ENCODE data around the gene BCAS3. TPM values are rescaled to one million over a fixed set of nuclear protein-coding genes. Genes with fewer than 3 reads are reported as not detected.
"Not testable (repeated sequence)": the region's sequence is repeated elsewhere in the genome, so short reads cannot be mapped to it uniquely, and the experiment has no call there.

Gene BCAS3
- total RNA-seq, 1 experiment from 2014 or later, result 6.0 TPM

DNA sequence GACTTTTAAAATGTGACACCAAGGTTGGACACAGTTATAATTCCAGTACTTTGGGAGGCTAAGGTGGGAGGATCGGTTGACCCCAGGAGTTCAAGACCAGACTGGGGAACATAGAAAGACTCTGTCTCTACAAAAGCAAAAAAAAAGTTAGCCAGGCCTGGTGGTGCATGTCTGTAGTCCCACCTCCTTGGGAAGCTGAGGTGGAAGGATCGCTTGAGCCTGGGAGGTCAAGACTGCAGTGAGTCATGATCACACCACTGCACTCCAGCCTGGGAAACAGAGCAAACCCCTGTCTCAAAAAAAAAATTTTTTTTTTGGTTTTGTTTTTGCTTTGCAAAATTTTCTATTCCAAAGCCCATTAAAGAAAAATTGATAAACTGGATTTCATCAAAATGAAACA is 281.4 kb downstream of the BCAS3 start:
- in situ Hi-C loops (cut with HindIII; ENCODE audit: low sequenced_read_pairs), result no loop called here
- DNase-seq (ENCODE audit: low spot score), result no peak

DNA sequence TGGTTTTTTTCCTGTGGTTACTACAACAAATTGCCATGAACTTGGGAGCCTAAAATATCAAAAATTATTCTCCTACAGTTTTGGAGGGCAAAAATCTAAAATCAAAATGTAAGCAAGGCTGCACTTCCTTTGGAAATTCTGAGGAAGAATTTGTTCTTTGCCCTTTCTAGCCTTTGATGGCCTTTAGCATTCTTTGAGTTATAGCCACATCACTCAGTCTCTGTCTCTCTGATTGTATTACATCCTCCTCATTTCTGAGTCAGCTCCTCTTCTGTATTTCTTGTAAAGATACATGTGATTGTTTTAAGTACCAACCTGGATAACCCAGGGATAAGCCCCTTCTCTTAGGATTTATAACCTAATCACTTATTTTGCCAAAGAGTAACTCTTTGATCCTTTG is 282.0 kb downstream of the BCAS3 start:
- no peak for DNase-seq (ENCODE audit: low spot score)
- in situ Hi-C loops (cut with HindIII; ENCODE audit: low sequenced_read_pairs), result no loop called here

DNA sequence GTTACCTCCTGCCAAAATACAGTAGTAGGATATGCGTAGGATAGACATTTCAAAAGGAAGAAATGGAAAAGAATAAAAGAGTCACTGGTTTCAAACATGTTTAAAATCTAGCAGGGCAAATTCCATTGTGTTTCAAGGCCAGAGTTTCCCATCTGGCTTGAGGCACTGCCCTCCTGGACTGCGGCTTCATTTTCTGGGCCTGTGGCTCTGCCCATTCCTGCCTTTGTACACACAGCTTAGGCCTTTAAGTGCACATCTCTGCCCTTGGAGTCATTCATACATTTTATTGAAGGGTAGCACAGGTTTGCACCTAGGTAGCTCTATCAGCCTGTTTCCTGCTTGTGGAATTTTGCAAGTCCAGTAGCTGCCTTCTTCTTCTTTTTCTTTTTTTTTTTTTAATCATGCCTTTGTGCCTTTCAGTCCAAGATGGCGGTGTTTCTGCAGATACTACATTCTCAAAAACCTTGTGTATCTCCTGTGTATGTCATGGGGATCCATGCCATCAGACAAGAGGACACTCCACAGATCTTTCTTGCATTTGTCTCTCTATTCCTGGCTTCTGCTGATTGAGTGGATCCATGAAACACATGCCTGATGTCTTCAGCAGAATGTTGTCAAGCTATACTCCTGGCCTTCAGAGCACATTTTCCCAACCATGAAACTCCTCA is 282.9 kb downstream of the BCAS3 start:
- no peak for DNase-seq (ENCODE audit: low spot score)
- in situ Hi-C loops (cut with HindIII; ENCODE audit: low sequenced_read_pairs), result no loop called here

DNA sequence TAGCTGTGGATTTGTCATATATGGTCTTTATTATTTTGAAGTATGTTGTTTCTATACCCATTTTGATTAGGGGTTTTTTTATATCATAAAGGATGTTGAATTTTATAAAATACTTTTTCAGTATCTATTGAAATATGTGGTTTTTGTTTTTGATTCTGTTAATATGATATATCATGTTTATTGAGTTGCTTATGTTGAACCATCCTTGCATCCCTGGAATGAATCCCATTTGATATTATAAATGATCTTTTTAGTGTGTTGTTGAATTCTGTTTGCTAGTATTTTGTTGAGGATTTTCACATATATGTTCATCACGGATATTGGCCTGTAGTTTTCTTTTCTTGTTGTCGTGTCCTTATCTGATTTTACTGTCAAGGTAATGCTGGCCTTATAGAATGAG is 286.5 kb downstream of the BCAS3 start:
- DNase-seq (ENCODE audit: low spot score), result no peak
- in situ Hi-C loops (cut with HindIII; ENCODE audit: low sequenced_read_pairs), result no loop called here

DNA sequence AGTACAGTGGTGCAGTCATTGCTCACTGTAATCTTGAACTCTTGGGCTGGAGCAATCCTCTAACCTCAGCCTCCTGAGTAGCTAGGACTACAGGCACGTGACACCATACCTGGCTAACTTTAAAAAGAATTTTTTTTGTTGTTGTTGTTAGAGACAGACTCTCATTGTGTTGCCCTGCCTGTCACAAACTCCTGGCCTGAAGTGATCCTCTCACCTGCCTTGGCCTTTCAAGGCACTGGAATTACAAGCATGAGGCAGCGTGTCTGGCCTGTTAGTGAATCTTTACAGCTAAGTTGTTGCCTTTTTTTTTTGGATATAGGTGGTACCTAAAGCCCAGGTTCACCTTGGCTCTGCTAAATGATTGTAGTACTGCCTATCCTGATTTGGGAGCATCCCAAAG is 290.6 kb downstream of the BCAS3 start:
- in situ Hi-C loops (cut with HindIII; ENCODE audit: low sequenced_read_pairs), result no loop called here
- no peak for DNase-seq (ENCODE audit: low spot score)

DNA sequence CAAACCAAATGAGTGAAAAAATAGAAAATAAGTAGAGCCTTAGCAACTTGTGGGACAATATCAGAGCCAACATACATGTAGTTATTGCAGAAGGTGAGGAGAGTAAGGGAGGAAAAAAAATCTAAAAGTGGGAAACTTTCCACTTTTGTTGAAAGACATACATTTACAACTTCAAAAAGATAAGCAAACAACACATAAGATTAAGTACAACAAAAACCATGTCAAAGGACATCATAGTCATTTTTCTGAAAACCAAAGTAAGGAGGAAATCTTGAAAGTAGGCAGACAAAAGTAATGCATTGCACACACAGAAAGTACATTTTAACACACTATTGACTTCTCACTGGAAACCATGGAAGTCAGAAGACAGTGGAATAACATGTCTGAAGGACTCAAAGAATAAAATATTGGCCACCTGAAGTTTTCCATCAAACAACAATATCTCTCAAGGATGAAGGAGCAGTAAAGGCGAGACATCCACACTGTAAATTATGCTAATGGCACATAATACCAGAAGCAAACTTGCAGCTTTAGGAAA is 291.9 kb downstream of the BCAS3 start:
- no peak for DNase-seq (ENCODE audit: low spot score)
- in situ Hi-C loops (cut with HindIII; ENCODE audit: low sequenced_read_pairs), result no loop called here

DNA sequence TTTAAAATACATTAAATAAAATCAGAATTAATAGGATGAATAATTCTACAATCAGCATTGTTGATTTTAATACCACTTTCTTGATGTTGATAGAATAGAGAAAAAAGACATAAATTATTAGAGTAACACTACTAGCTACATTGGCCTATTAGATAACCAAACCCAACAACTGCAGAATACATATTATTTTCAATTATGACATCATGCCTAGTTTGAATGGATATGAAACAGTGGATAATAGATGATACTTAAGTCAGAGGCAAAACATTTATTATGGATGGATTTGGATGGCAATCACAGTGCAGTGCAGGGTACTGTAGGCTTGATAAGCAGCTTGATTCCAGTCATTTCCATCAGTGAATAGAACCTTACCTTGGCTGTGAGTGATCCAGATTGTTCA is 293.1 kb downstream of the BCAS3 start:
- DNase-seq (ENCODE audit: low spot score), result no peak
- in situ Hi-C loops (cut with HindIII; ENCODE audit: low sequenced_read_pairs), result no loop called here

DNA sequence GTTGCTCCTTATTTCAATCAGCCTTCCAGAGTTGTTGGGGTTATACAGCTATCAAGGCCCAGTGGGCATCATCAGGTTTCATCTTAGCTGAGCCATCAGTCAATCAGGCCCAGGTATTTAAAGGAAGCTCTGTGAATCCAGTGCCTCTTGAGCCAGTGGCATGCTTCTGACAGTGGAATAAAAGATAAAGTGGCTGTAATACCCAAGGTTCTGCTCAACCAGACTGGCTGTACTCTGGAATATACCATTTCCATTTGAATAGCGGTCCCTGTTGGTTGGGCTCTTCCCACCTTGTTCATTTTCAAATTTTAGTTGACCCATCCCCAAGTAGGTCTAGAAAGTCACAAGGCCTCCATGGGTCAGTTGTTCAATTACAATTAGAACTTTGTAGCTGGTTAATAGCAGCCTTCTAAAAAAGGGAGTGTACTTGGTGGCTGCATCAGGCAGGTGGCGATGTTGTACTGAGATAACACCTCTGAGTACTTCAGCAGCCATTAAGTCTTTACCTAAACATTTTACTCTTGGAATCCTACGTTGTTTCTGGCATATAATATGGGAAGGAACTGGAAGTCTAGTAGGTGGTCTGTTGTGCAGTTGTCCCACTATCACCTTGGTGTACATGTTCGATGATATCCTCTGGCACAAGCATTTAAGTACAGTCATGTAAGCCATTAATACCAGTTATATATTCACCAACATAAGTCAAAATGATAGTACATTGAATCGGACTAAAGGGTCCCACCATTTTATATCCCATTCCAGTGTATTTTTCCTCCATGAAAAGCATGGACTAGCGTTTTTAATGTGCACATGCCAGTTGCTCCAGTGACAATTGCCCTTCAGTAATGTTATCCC is 294.1 kb downstream of the BCAS3 start:
- DNase-seq (ENCODE audit: low spot score), result peak; percentile 11
- in situ Hi-C loops (cut with HindIII; ENCODE audit: low sequenced_read_pairs), result no loop called here

DNA sequence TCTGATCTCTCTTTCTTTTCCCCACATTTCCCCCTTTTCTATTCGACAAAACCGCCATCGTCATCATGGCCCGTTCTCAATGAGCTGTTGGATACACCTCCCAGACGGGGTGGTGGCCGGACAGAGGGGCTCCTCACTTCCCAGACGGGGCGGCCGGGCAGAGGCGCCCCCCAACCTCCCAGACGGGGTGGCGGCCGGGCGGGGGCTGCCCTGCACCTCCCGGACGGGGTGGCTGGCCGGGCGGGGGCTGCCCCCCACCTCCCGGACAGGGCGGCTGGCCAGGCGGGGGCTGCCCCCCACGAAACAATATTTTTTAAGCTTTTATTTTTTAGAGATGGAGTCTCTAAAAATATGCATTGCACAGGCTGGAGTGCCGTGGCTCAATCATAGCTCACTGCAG is 299.2 kb downstream of the BCAS3 start:
- DNase-seq (ENCODE audit: low spot score); in situ Hi-C loops (cut with HindIII; ENCODE audit: low sequenced_read_pairs): not testable (repeated sequence)

DNA sequence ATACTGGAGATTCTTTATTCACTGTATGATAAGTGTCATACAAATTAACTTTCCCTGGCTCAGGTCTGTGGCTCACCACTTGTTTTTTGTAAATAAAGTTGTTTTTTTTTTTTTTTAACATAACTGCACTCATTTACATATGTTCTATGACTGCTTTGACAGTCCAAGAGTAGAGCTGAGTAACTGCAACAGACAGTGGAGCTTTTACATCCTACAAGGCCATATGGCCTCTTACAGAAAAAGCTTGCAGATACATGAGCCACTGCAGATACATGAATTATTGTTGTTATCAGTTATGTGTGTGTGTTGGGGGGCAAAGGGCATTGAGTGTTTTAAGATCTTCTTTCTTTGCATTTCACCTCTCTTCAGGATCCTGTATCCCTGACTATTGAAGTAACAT is 311.7 kb downstream of the BCAS3 start:
- DNase-seq (ENCODE audit: low spot score), result no peak

DNA sequence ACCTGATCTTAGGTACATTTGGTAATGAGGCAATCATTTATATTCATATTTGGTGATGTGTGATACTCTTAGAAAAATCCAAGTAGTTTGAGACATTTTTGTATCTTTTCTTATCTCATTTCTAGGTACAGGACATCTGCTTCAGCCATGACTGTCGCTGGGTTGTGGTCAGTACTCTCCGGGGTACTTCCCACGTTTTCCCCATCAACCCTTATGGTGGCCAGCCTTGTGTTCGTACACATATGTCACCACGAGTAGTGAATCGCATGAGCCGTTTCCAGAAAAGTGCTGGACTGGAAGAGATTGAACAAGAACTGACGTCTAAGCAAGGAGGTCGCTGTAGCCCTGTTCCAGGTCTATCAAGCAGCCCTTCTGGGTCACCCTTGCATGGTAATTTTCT is 312.2 kb downstream of the BCAS3 start:
- no peak for DNase-seq (ENCODE audit: low spot score)
- in situ Hi-C loops (cut with HindIII; ENCODE audit: low sequenced_read_pairs), result no loop called here

More for the DNA sequence above, 311.7 kb downstream of the BCAS3 start:
- in situ Hi-C loops (cut with HindIII; ENCODE audit: low sequenced_read_pairs), result no loop called here

DNA sequence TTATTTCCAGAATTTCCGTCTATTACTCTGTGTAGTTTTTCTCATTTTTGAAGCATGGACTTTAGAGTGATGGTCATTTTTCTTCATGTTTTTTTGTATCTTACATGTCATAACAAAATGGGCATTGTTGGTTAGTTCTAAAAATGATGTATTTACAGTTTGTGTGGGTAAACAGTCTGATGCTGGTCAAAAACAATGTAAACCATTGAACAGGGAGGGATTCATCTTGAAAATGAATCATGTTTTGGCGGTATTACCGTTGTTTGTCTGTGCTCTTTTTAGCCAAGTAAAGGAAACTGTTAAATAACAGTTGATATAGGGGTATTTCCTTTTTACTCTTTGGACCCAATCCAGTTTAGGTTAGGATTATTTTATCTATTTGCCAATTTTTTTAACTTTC is 315.8 kb downstream of the BCAS3 start:
- DNase-seq (ENCODE audit: low spot score), result no peak
- in situ Hi-C loops (cut with HindIII; ENCODE audit: low sequenced_read_pairs), result no loop called here

DNA sequence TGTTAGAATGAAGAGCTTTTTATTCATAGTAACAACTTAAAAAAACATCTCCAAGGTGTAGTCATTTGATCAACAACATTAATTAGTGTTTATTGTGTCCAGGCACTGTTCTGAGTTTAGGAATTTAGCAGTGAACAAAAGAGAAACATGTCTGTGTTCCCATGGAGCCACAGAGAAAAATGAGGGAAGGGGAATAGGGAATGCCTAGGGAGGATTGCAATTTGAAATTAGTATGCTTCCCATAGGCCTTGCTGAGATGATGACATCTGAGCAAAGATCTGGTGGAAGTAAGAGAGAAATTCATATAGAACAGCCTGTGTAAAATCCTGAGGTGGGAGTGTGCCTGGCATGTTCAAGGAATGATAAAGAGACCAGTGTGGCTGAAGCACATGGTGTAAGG is 318.0 kb downstream of the BCAS3 start:
- in situ Hi-C loops (cut with HindIII; ENCODE audit: low sequenced_read_pairs), result no loop called here
- DNase-seq (ENCODE audit: low spot score), result no peak

DNA sequence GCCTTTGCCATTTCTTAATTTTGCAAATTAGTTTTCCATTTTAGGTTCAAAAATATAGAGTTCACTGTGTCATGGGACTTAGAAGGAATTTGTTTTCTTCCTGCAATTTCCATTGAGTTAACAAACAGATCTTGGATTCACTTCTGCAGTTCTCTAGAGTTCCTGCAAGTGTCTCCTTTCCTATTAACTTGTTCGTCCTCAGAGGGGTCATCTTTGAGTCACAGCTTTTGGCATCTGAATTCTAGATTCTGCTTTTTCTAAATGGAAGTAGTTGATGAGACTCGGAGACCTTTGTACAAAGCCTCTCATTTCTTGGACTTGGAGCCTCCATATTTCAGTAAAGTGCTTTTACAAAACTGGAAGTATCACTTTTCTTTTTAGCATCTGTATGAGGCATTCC is 323.3 kb downstream of the BCAS3 start:
- in situ Hi-C loops (cut with HindIII; ENCODE audit: low sequenced_read_pairs), result no loop called here
- peak; percentile 8 for DNase-seq (ENCODE audit: low spot score)

DNA sequence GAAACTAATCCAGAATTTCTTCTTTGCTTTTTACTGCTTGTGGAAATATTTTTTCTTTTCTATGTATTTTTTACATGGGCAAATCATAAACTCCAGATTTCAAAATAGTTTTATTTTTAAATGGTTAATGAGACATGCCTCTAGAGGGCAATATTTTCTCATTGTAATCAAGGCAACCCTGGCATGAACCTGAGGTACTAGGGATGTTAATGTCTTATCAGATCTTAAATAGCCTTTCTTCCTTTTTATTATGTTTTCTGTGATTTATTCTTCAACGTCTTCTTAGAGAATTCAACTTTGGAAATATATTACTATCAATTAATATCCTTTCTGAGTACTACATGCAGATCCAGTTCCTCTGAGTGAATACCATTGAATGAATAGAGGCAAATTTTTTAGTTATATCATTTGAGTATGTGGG is 324.7 kb downstream of the BCAS3 start:
- in situ Hi-C loops (cut with HindIII; ENCODE audit: low sequenced_read_pairs), result no loop called here
- DNase-seq (ENCODE audit: low spot score), result peak; percentile 32

DNA sequence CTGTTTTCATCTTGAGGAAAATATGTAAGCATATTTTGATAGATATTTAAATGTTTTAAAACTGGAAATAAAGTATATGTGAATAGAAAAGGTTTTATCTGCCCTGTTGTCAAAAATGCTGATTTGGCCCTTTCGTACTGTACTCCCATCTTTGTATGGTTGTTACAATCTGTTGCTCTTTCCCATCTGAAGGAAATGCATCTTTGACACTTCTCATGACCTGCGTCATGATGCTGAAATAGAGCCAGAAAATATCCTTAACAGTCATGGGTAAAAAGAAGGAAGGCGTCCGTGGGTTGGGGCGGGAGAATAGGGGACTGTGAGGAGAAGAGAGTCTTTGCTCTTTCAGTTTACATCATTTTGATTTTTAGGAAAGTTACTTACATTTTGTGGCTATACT is 327.7 kb downstream of the BCAS3 start:
- no peak for DNase-seq (ENCODE audit: low spot score)
- in situ Hi-C loops (cut with HindIII; ENCODE audit: low sequenced_read_pairs), result no loop called here

DNA sequence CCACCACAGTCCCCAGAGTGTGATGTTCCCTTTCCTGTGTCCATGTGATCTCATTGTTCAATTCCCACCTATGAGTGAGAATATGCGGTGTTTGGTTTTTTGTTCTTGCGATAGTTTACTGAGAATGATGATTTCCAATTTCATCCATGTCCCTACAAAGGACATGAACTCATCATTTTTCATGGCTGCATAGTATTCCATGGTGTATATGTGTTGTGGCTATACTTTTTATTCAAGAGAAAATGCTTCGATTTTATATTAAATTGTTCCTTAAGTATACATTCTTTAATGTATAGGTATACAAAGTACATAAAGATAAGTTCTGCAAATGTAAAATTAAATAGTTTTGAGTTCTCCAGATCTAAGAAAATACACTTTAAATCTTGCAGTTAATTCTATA is 328.3 kb downstream of the BCAS3 start:
- DNase-seq (ENCODE audit: low spot score); in situ Hi-C loops (cut with HindIII; ENCODE audit: low sequenced_read_pairs): not testable (repeated sequence)

DNA sequence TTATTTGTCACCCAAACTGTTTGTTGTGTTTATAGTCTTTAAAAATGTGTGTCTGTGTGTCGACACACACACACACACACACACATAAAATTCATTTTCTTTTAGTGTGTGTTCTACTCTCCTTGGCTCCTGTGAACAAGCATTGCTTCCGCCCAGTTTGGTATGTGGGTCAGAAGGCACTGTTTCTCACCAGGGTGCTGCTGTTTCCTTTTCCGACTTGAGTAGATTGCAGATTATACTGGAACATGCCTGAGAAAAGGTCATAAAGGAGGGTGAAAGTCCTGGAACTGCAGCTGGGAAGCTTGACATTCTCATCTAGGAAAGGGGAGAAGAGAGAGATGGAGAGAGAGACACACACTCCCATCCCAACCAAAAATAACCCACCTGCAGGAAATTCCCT is 330.3 kb downstream of the BCAS3 start:
- peak; percentile 76 for DNase-seq (ENCODE audit: low spot score)
- in situ Hi-C loops (cut with HindIII; ENCODE audit: low sequenced_read_pairs), result no loop called here

DNA sequence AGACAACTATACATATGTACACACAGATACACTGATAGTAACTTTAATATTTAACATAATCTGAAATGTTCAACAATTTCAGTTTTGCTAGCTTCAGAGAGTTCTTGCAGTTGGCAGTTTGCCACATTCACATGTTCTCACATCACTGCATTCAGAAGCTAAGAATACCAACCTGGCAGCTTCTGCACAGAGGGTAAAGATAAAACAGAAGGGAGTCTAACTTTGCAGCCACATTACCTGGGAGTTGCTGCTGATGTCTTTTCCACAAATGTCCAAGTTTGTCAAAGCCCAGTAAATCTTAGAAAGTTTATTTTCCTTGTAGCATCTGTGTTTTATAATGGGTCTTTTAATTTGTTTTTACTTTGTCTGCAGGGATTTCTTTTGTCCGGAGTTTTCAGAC is 332.0 kb downstream of the BCAS3 start:
- in situ Hi-C loops (cut with HindIII; ENCODE audit: low sequenced_read_pairs), result no loop called here
- peak; percentile 68 for DNase-seq (ENCODE audit: low spot score)

DNA sequence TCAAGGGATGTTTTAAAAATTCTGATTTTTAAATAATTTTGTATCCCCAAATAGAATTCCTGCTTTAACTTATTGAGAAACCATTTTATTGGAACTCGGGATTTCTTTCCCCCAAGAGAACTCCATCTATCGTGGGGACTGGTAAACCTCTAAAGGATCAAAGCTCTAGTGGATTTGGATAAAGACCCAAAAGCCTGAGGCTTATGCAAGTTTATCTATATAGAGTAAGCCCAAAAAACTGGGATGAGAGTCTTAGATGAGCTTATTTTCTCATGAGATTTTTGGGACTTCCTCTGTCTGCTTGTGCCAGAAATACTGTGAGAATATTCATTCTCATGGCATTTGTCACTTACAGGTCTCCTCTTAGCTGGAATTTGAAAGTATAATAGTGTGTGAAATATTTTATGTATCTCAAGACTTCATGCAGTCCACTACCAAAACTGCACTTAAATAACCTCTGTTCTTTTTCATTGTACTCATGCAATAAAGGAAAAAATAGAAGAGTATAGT is 333.1 kb downstream of the BCAS3 start:
- in situ Hi-C loops (cut with HindIII; ENCODE audit: low sequenced_read_pairs), result no loop called here
- DNase-seq (ENCODE audit: low spot score), result no peak

Measured in G401 (cell line).